ENCODE data around the gene EP400.
A peak's percentile ranks its signal among the peaks of the same experiment; 100 is the strongest.

The EP400 gene

GRCh38 chr12:131949431-131950181 is at the start of gene EP400:
Gene EP400, plus strand, starts transcription at chr12:131949942. Its CDS starts 10,678 bp downstream, at chr12:131960620.
- no peaks in the 10 kb centered on the region for H3K36me3 ChIP-seq (ENCODE audit: control insufficient read depth in 2 of 2, insufficient read depth in 2 of 2, low read length in 2 of 2)
- H3K9ac ChIP-seq (ENCODE audit: low read length in 2 of 2), result peak within 1 kb of the TSS; percentile 75 to 82
- H3K4me3 ChIP-seq (ENCODE audit: low read length in 2 of 2), result peak within 1 kb of the TSS; percentile 60 to 85
- H3K27ac ChIP-seq (ENCODE audit: low read length), result peak within 1 kb of the TSS; percentile 55
- H3K27me3 ChIP-seq (ENCODE audit: control insufficient read depth in 1 of 2, insufficient read depth in 2 of 2, low read length in 2 of 2), result no peaks in the 10 kb centered on the region
- no peaks in the 10 kb centered on the region for H3K9me3 ChIP-seq (ENCODE audit: control insufficient read depth in 2 of 2, low read length in 2 of 2)
- peaks cover 7% of the 10 kb centered on the region for H3K4me1 ChIP-seq (ENCODE audit: control insufficient read depth, insufficient read depth, low read length)

- no peaks in the 10 kb centered on the region for H3K27me3 ChIP-seq (ENCODE audit: control insufficient read depth in 1 of 2, insufficient read depth in 2 of 2, low read length in 2 of 2)
- H3K36me3 ChIP-seq (ENCODE audit: control insufficient read depth in 2 of 2, insufficient read depth in 2 of 2, low read length in 2 of 2), result peaks cover 0 to 2% of the 10 kb centered on the region in 2 donors
- H3K9ac ChIP-seq (ENCODE audit: low read length in 2 of 2), result no peak overlapping the region
- no peaks in the 10 kb centered on the region for H3K9me3 ChIP-seq (ENCODE audit: control insufficient read depth in 2 of 2, low read length in 2 of 2)
- H3K4me3 ChIP-seq (ENCODE audit: low read length in 2 of 2), result no peak overlapping the region
- H3K27ac ChIP-seq (ENCODE audit: low read length), result no peak overlapping the region
- peaks cover 55% of the 10 kb centered on the region for H3K4me1 ChIP-seq (ENCODE audit: control insufficient read depth, insufficient read depth, low read length)
Observed at GRCh38 chr12:131900397-131900796, 49.3 kb upstream of the EP400 start.

- peaks cover 2 to 4% of the 10 kb centered on the region in 2 donors for H3K36me3 ChIP-seq (ENCODE audit: control insufficient read depth in 2 of 2, insufficient read depth in 2 of 2, low read length in 2 of 2)
- no peak overlapping the region for H3K9ac ChIP-seq (ENCODE audit: low read length in 2 of 2)
- peaks cover 51% of the 10 kb centered on the region for H3K4me1 ChIP-seq (ENCODE audit: control insufficient read depth, insufficient read depth, low read length)
- no peaks in the 10 kb centered on the region for H3K9me3 ChIP-seq (ENCODE audit: control insufficient read depth in 2 of 2, low read length in 2 of 2)
- no peaks in the 10 kb centered on the region for H3K27me3 ChIP-seq (ENCODE audit: control insufficient read depth in 1 of 2, insufficient read depth in 2 of 2, low read length in 2 of 2)
- no peak overlapping the region for H3K27ac ChIP-seq (ENCODE audit: low read length)
- H3K4me3 ChIP-seq (ENCODE audit: low read length in 2 of 2), result peak overlapping the region in 1 of 2 donors; percentile 29
Observed at GRCh38 chr12:131901431-131902331, 48.1 kb upstream of the EP400 start.

- no peak overlapping the region for H3K27ac ChIP-seq (ENCODE audit: low read length)
- H3K27me3 ChIP-seq (ENCODE audit: control insufficient read depth in 1 of 2, insufficient read depth in 2 of 2, low read length in 2 of 2), result no peaks in the 10 kb centered on the region
- peaks cover 5 to 11% of the 10 kb centered on the region in 2 donors for H3K36me3 ChIP-seq (ENCODE audit: control insufficient read depth in 2 of 2, insufficient read depth in 2 of 2, low read length in 2 of 2)
- H3K9ac ChIP-seq (ENCODE audit: low read length in 2 of 2), result no peak overlapping the region
- no peaks in the 10 kb centered on the region for H3K9me3 ChIP-seq (ENCODE audit: control insufficient read depth in 2 of 2, low read length in 2 of 2)
- no peak overlapping the region for H3K4me3 ChIP-seq (ENCODE audit: low read length in 2 of 2)
- H3K4me1 ChIP-seq (ENCODE audit: control insufficient read depth, insufficient read depth, low read length), result peaks cover 42% of the 10 kb centered on the region
Observed at GRCh38 chr12:131902332-131903241, 47.2 kb upstream of the EP400 start.

GRCh38 chr12:131903270-131904255 is 46.2 kb upstream of the EP400 start:
- no peaks in the 10 kb centered on the region for H3K27me3 ChIP-seq (ENCODE audit: control insufficient read depth in 1 of 2, insufficient read depth in 2 of 2, low read length in 2 of 2)
- no peak overlapping the region for H3K4me3 ChIP-seq (ENCODE audit: low read length in 2 of 2)
- H3K9me3 ChIP-seq (ENCODE audit: control insufficient read depth in 2 of 2, low read length in 2 of 2), result no peaks in the 10 kb centered on the region
- peaks cover 38% of the 10 kb centered on the region for H3K4me1 ChIP-seq (ENCODE audit: control insufficient read depth, insufficient read depth, low read length)
- H3K27ac ChIP-seq (ENCODE audit: low read length), result no peak overlapping the region
- peaks cover 2 to 12% of the 10 kb centered on the region in 2 donors for H3K36me3 ChIP-seq (ENCODE audit: control insufficient read depth in 2 of 2, insufficient read depth in 2 of 2, low read length in 2 of 2)
- no peak overlapping the region for H3K9ac ChIP-seq (ENCODE audit: low read length in 2 of 2)

GRCh38 chr12:131904346-131904745 is 45.4 kb upstream of the EP400 start:
- H3K36me3 ChIP-seq (ENCODE audit: control insufficient read depth in 2 of 2, insufficient read depth in 2 of 2, low read length in 2 of 2), result peaks cover 2 to 14% of the 10 kb centered on the region in 2 donors
- no peaks in the 10 kb centered on the region for H3K9me3 ChIP-seq (ENCODE audit: control insufficient read depth in 2 of 2, low read length in 2 of 2)
- H3K9ac ChIP-seq (ENCODE audit: low read length in 2 of 2), result no peak overlapping the region
- H3K27ac ChIP-seq (ENCODE audit: low read length), result no peak overlapping the region
- H3K4me1 ChIP-seq (ENCODE audit: control insufficient read depth, insufficient read depth, low read length), result peaks cover 38% of the 10 kb centered on the region
- no peaks in the 10 kb centered on the region for H3K27me3 ChIP-seq (ENCODE audit: control insufficient read depth in 1 of 2, insufficient read depth in 2 of 2, low read length in 2 of 2)
- no peak overlapping the region for H3K4me3 ChIP-seq (ENCODE audit: low read length in 2 of 2)

GRCh38 chr12:131905081-131905629 is 44.6 kb upstream of the EP400 start:
- no peak overlapping the region for H3K27ac ChIP-seq (ENCODE audit: low read length)
- H3K4me1 ChIP-seq (ENCODE audit: control insufficient read depth, insufficient read depth, low read length), result peaks cover 38% of the 10 kb centered on the region
- H3K9ac ChIP-seq (ENCODE audit: low read length in 2 of 2), result no peak overlapping the region
- H3K9me3 ChIP-seq (ENCODE audit: control insufficient read depth in 2 of 2, low read length in 2 of 2), result no peaks in the 10 kb centered on the region
- H3K27me3 ChIP-seq (ENCODE audit: control insufficient read depth in 1 of 2, insufficient read depth in 2 of 2, low read length in 2 of 2), result no peaks in the 10 kb centered on the region
- no peak overlapping the region for H3K4me3 ChIP-seq (ENCODE audit: low read length in 2 of 2)
- peaks cover 2 to 20% of the 10 kb centered on the region in 2 donors for H3K36me3 ChIP-seq (ENCODE audit: control insufficient read depth in 2 of 2, insufficient read depth in 2 of 2, low read length in 2 of 2)

- Histone ChIP-seq H3K9ac (ENCODE audit: low read length in 2 of 2) (no peak overlapping the region), H3K4me1 (ENCODE audit: control insufficient read depth, insufficient read depth, low read length) (peaks cover 34% of the 10 kb centered on the region)
Observed at GRCh38 chr12:131905630-131906091, 44.1 kb upstream of the EP400 start.

GRCh38 chr12:131907379-131908091 is 42.2 kb upstream of the EP400 start:
- no peak overlapping the region for H3K9ac ChIP-seq (ENCODE audit: low read length in 2 of 2)
- no peak overlapping the region for H3K27ac ChIP-seq (ENCODE audit: low read length)
- H3K4me1 ChIP-seq (ENCODE audit: control insufficient read depth, insufficient read depth, low read length), result peaks cover 32% of the 10 kb centered on the region
- H3K9me3 ChIP-seq (ENCODE audit: control insufficient read depth in 2 of 2, low read length in 2 of 2), result no peaks in the 10 kb centered on the region
- peaks cover 10 to 36% of the 10 kb centered on the region in 2 donors for H3K36me3 ChIP-seq (ENCODE audit: control insufficient read depth in 2 of 2, insufficient read depth in 2 of 2, low read length in 2 of 2)
- no peaks in the 10 kb centered on the region for H3K27me3 ChIP-seq (ENCODE audit: control insufficient read depth in 1 of 2, insufficient read depth in 2 of 2, low read length in 2 of 2)
- no peak overlapping the region for H3K4me3 ChIP-seq (ENCODE audit: low read length in 2 of 2)

More at GRCh38 chr12:131905630-131906091, 44.1 kb upstream of the EP400 start:
- Histone ChIP-seq H3K4me3 (ENCODE audit: low read length in 2 of 2) (no peak overlapping the region), H3K27me3 (ENCODE audit: control insufficient read depth in 1 of 2, insufficient read depth in 2 of 2, low read length in 2 of 2) (no peaks in the 10 kb centered on the region), H3K9me3 (ENCODE audit: control insufficient read depth in 2 of 2, low read length in 2 of 2) (no peaks in the 10 kb centered on the region), H3K36me3 (ENCODE audit: control insufficient read depth in 2 of 2, insufficient read depth in 2 of 2, low read length in 2 of 2) (peaks cover 2 to 24% of the 10 kb centered on the region in 2 donors), H3K27ac (ENCODE audit: low read length) (no peak overlapping the region)

All from stomach smooth muscle (tissue), 2 donors.